NCI-H1436 treated with DMSO at 0.1 percent for 48 hours (cell line): ENCODE data around the gene RBM25.
"Not testable (repeated sequence)": the region's sequence is repeated elsewhere in the genome, so short reads cannot be mapped to it uniquely, and the experiment has no call there.

Experiments
- DNase-seq: peaks from one replicate; lab custom pipeline; 2025; lab: John Stamatoyannopoulos, UW

RBM25 gene

DNA sequence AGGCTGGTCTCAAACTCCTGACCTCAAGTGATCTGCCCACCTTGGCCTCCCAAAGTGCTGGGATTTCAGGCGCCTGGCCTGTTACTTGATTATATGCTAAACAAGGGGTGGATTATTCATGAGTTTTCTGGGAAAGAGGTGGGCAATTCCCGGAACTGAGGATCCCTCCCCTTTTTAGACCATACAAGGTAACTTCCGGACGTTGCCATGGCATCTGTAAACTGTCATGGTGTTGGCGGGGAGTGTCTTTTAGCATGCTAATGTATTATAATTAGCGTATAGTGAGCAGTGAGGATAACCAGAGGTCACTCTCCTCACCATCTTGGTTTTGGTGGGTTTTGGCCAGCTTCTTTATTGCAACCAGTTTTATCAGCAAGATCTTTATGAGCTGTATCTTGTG is 111.5 kb downstream of the RBM25 start:
- DNase-seq = not testable (repeated sequence)

DNA sequence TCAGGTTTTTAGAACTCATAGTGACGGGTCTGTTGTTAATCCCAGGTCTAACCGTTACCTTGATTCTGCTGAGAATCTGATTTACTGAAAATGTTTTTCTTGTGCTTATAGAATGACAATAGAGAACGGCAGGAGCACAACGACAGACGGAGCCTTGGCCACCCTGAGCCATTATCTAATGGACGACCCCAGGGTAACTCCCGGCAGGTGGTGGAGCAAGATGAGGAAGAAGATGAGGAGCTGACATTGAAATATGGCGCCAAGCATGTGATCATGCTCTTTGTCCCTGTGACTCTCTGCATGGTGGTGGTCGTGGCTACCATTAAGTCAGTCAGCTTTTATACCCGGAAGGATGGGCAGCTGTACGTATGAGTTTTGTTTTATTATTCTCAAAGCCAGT is 112.4 kb downstream of the RBM25 start:
- no peak for DNase-seq

DNA sequence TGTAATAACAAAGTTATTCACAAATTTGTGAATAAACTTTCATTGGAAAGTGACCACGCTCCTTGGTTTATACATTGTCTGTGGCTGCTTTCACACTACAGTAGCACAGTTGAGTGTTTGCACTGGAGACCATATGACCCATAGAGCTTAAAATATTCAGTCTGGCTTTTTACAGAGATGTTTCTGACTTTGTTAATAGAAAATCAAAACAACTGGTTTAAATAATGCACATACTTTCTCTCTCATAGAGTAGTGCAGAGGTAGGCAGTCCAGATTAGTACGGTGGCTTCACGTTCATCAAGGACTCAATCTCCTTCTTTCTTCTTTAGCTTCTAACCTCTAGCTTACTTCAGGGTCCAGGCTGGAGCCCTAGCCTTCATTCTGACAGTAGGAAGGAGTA is 114.2 kb downstream of the RBM25 start:
- no peak for DNase-seq

DNA sequence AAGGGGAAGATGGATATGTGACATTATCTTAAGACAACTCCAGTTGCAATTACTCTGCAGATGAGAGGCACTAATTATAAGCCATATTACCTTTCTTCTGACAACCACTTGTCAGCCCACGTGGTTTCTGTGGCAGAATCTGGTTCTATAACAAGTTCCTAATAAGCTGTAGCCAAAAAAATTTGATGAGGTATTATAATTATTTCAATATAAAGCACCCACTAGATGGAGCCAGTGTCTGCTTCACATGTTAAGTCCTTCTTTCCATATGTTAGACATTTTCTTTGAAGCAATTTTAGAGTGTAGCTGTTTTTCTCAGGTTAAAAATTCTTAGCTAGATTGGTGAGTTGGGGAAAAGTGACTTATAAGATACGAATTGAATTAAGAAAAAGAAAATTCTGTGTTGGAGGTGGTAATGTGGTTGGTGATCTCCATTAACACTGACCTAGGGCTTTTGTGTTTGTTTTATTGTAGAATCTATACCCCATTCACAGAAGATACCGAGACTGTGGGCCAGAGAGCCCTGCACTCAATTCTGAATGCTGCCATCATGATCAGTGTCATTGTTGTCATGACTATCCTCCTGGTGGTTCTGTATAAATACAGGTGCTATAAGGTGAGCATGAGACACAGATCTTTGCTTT is 114.9 kb downstream of the RBM25 start:
- no peak for DNase-seq
